NCI-H1436 (cell line): ENCODE measurements around the gene NPTN.
"Not testable (repeated sequence)": the region's sequence is repeated elsewhere in the genome, so short reads cannot be mapped to it uniquely, and the experiment has no call there.

Source experiments
- DNase-seq: peaks from one replicate; lab custom pipeline; 2025; lab: John Stamatoyannopoulos, UW

Gene NPTN

GRCh38 chr15:73570355-73571032 lies 62.7 kb downstream of the NPTN start:
- DNase-seq: no peak

- DNase-seq: no peak
Observed at GRCh38 chr15:73569361-73569760, 63.8 kb downstream of the NPTN start.

GRCh38 chr15:73568564-73569280 lies 64.5 kb downstream of the NPTN start:
- DNase-seq: no peak

- no peak for DNase-seq
Observed at GRCh38 chr15:73567020-73567419, 66.2 kb downstream of the NPTN start.

DNA sequence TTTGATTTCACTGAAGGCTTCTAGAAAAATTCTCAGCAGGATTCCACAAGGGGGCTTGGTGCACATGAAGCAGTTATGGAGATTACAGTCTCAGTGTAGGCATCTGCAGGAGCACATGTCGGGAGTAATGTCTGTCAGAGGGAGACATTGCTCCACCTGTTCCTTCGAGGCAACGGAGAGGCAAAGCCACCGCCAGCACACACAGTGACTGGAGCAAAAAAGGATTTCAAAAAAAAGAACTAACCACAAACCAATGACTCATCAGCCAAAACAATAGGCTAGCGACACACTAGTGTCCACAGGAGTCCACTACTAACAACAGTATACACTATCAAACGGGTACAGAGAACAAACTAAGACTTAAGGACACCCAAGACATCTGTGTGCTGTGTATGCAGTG lies 68.9 kb downstream of the NPTN start:
- no peak for DNase-seq

DNA sequence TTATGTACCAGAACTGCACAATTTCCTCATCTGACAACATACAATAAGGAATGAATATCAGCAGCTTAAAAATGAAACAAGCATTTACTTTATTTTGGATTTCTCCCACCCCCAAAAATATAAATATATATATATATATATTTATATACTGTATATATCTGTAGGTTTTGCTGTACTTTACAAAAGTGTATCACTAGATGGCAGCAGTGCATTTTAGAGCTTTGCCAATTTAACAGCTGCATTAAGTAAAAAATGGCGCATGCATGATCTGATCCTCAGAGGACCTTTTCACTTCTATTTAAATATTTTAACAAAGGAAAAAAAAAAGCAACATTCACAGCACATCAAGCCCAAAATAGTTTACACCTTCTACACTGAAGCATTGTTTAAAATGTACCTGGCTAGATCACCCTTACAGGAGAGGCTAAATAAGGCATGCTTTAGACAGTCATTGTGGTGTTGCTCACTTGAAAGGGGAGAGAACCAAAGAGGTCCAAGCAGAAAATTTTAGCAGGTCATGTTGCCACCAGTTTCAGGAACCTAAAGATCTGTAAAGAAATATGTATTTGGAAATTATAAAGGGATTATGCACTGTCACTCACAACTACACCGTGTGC lies 72.6 kb downstream of the NPTN start:
- peak; percentile 65 for DNase-seq

DNA sequence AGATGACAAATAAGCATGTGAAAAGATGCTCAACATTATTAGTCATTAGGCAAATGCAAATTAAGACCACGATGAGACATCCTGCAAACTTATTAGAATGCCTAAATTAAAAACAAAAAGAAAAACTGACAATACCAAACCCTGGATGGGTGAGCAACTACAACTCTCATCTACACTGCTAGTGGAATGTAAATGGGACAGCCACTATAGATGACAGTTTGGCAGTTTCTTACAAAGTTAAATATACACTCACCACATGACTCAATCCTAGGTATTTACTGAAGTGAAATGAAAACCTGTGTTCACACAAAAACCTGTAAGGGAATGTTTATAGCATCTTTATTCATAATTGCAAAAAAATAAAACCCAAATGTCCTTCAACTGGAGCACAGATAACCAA lies 74.7 kb downstream of the NPTN start:
- DNase-seq: no peak

DNA sequence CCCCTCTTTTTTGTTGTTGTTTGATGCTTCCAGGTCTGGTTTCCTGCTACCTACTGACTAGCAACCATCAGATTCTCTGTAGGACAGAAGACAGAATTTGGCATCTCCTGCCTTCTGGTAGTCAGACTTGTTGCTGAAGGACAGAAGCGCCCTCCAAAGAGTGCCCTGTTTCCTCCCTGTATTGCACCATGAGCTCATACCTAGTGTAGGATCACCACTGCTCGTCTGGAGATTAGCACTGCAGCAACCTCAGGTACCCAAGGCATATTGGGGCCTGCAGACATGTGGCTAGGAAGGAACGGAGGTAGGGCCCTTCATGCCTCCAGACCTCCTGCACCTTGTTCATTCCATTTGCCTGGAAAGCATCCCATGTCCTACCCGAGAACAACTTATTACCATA lies 78.1 kb downstream of the NPTN start:
- DNase-seq: no peak

- DNase-seq: no peak
Observed at GRCh38 chr15:73550190-73550589, 83.0 kb downstream of the NPTN start.

DNA sequence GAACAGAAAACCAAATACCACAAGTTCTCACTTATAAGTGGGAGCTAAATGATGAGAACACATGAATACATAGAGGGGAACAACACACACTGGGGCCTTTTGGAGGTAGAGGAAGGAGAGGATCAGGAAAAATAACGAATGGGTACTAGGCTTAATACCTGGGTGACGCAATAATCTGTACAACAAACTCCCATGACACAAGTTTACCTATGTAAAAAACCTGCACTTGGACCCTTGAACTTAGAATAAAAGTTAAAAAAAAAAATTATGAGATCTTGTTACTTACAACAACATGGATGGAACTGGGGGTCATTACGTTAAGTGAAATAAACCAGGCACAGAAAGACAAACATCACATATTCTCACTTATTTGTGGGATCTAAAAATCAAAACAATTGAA lies 84.3 kb downstream of the NPTN start:
- not testable (repeated sequence) for DNase-seq

DNA sequence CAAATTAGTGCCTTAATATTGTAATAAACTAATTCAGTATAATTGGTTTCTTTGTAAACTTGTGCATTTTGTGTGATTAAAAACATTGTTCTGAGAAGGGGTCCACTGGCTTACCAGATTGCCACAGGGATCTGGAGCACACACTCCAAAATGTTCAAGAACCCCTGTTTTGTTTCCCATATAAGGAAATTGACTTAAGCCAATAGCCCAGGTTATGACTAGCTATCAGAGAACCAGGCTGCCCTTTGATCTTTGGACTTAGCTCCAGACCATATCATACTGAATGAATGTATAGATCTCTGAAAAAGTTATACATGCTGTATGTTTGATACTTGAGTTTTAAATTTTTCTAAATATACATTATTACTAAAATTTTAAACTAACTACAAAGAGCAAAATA lies 91.7 kb downstream of the NPTN start:
- DNase-seq: no peak

DNA sequence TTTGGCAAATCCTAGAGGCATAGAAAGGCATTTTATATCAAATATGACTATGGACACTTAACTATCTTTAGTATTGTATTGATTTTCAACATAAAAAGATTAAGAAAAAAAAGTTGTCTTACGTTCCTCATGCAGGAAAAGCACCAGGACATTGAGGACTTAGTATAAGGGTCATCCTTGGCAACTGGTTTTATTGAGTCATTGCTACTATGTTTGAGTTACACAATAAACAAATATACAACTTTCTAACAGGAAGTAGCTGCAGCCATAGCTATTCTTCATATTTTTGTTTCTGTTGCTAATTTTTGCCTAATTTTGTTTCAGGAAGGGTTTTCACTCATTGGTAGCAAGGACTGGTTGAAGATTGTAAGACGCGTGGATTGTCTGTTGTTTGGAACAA lies 93.0 kb downstream of the NPTN start:
- no peak for DNase-seq

GRCh38 chr15:73539212-73540128 lies 93.7 kb downstream of the NPTN start:
- DNase-seq: no peak

GRCh38 chr15:73538563-73539211 lies 94.5 kb downstream of the NPTN start:
- no peak for DNase-seq

DNA sequence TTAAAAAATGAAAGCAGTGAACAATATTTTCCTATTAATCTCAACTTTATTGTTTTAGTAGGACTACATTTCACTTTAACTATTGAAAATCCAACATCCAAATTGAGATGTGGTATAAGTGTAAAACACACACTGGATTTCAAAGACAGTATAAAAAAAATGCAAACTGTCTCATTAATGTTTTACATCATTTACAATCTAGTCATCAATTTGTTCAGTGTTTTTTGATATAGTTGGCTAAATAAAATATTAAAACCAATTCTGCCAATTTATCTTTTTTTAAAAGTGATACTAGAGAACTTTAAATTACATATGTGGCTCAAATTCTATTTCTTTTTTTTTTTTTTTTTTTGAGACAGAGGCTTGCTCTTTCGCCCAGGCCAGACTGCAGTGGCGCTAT lies 95.1 kb downstream of the NPTN start:
- no peak for DNase-seq

DNA sequence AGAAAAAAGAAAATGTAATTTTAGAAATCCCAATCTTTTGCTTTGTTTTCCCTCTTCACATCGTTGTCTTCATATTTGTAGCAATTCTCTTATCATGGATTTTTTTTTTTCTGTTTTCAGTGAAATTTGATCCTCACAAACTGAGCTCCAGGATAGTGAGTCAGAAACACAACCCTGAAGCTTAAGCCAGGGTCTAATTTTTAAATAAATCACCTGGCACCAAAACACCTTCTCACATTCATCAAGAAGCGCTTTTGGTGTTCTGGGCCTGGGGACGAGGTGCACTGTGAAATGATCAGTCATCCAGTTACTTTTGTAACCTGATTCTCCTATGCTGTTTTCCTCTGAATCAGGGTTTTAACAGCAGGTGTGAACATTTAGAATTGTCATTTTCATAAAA lies 102.5 kb downstream of the NPTN start:
- no peak for DNase-seq

DNA sequence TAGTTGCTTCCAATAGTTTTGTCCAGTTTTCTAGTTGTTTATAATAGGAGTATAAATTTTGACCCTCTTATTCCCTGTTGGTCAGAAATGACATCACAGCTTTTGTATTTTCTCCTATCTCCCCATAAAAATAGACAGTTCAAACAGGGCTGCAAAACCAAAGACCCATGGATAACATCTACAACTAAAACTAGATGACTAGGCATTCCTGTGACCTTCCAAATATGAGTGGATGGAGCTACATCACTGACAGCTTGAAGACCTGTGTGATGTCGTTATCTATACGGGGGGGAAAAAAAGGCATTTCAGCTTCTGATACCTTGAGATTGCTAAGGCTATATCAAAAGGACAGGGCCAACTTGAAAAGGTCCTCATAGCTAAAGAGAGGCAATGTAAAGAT lies 105.6 kb downstream of the NPTN start:
- DNase-seq: no peak

- DNase-seq: no peak
Observed at GRCh38 chr15:73524919-73525318, 108.3 kb downstream of the NPTN start.

DNA sequence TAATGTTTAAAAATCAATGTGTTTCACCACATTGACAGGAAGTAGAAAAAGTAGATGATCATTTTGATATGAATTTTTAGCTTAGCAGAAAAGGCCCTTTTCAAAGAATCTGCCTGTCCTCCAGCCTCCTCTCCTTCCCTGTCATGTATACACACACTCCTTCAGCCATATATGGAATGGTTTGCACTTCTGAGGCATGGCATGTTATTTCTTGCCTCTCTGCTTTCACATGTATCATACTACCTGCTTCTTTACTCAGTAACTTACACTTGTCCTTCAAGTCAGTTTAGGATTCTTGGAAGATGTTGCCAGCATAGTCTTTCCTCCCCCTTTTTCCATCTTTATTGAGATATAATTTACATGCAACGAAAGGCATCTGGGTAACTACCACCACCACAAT lies 111.2 kb downstream of the NPTN start:
- no peak for DNase-seq

GRCh38 chr15:73518876-73519733 lies 114.1 kb downstream of the NPTN start:
- no peak for DNase-seq
